Activated T-cell treated with anti-CD3 and anti-CD28 coated beads, Interleukin-2, amount 50 U/mL, for 4 hours (primary cell): Measurements from ENCODE around the gene MT1B. TPM values are rescaled to one million over a fixed set of nuclear protein-coding genes. Genes with fewer than 3 reads are reported as not detected.
"Not testable (repeated sequence)": the region's sequence is repeated elsewhere in the genome, so short reads cannot be mapped to it uniquely, and the experiment has no call there.

ENCODE experiments used
- ATAC-seq, 2 donors: fragments of 200-7000 bp; cut with Tn5 transposase; one replicate each; pipeline ENCODE4 v1.10.0; 2021
- DNase-seq: peaks from one replicate; pipeline ENCODE4 v3.0.0-alpha.2; 2020
- H3K27me3 Mint-ChIP-seq: one replicate; pipeline ENCODE4 v1.8.0; 2021; ENCODE audit warnings: low read depth, mixed read lengths
- H3K36me3 Mint-ChIP-seq: one replicate; pipeline ENCODE4 v1.8.0; 2022; ENCODE audit warnings: mixed read lengths; ENCODE audit not compliant: insufficient read depth
- H3K4me1 Mint-ChIP-seq: one replicate; pipeline ENCODE4 v1.8.0; 2021; ENCODE audit warnings: low read depth, mixed read lengths
- H3K4me3 Mint-ChIP-seq: one replicate; pipeline ENCODE4 v1.8.0; 2021; ENCODE audit warnings: mild to moderate bottlenecking, moderate library complexity, mixed read lengths
- H3K9me3 Mint-ChIP-seq: one replicate; pipeline ENCODE4 v1.8.0; 2021; ENCODE audit warnings: mixed read lengths
- total RNA-seq, 3 donors: library from RNA; stranded (reverse); gene quantifications; one replicate each; pipeline ENCODE4 v1.2.1, GENCODE V29; 2021

The MT1B gene
- total RNA-seq, 3 donors from 2014 or later: not detected

GRCh38 chr16:56611281-56611833 lies 40.3 kb upstream of the MT1B start:
- Mint-ChIP-seq H3K4me3 (peak overlapping the region; percentile 92), H3K36me3 (no peaks in the 10 kb centered on the region), H3K27me3 (no peaks in the 10 kb centered on the region), H3K4me1 (peaks cover 76% of the 10 kb centered on the region), H3K9me3 (no peaks in the 10 kb centered on the region)
- ATAC-seq (no peak), DNase-seq (no peak)

DNA sequence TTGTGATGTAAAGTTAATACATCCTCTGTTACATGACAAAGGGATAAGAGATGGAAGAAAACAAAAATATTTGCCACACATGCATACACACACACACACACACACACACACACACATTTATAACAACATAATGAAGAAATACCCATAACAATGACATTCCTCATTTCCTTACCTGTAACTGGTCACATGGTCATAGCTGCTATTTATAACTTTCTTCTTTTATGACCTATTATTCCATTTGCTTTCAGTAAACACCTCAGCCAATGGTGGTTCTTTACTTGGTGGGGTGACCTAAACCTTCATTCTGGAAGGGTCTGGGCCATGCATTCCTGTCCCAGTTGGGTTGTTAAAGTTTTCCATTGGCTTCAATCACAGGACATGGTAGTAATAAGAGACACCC lies 38.0 kb upstream of the MT1B start:
- H3K4me3 Mint-ChIP-seq: no peak overlapping the region
- peaks cover 69% of the 10 kb centered on the region for H3K4me1 Mint-ChIP-seq
- H3K9me3 Mint-ChIP-seq: no peaks in the 10 kb centered on the region
- DNase-seq: no peak
- H3K27me3 Mint-ChIP-seq: peaks cover 18% of the 10 kb centered on the region
- H3K36me3 Mint-ChIP-seq: no peaks in the 10 kb centered on the region
- no peak for ATAC-seq

- H3K27me3 Mint-ChIP-seq: peaks cover 21% of the 10 kb centered on the region
- H3K36me3 Mint-ChIP-seq: no peaks in the 10 kb centered on the region
- ATAC-seq (peak; percentile 74 to 80), DNase-seq (no peak)
- peak overlapping the region; percentile 38 for H3K4me3 Mint-ChIP-seq
- no peaks in the 10 kb centered on the region for H3K9me3 Mint-ChIP-seq
- H3K4me1 Mint-ChIP-seq: peaks cover 62% of the 10 kb centered on the region
Observed at GRCh38 chr16:56614549-56614991, 37.1 kb upstream of the MT1B start.

DNA sequence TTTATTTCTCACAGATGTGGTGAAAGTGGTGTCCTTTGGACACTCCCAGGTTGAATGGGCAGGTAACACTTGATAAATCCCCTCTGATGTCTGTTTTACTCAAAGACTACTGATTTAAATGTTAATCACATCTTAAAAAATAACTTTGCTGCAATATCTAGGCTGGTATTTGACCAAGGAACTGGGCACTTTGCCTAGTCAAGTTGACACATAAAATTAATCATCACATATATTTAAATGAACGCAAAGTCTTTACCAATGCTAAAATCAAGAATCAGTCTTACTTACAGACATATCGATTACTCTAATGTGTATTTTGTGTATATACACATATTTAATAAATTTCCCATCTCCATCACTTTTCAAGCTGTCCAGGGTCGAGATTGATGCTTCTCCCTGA lies 36.3 kb upstream of the MT1B start:
- Mint-ChIP-seq H3K9me3 (no peaks in the 10 kb centered on the region), H3K27me3 (peaks cover 21% of the 10 kb centered on the region), H3K4me3 (no peak overlapping the region), H3K4me1 (peaks cover 55% of the 10 kb centered on the region), H3K36me3 (no peaks in the 10 kb centered on the region)
- no peak for DNase-seq
- no peak for ATAC-seq

DNA sequence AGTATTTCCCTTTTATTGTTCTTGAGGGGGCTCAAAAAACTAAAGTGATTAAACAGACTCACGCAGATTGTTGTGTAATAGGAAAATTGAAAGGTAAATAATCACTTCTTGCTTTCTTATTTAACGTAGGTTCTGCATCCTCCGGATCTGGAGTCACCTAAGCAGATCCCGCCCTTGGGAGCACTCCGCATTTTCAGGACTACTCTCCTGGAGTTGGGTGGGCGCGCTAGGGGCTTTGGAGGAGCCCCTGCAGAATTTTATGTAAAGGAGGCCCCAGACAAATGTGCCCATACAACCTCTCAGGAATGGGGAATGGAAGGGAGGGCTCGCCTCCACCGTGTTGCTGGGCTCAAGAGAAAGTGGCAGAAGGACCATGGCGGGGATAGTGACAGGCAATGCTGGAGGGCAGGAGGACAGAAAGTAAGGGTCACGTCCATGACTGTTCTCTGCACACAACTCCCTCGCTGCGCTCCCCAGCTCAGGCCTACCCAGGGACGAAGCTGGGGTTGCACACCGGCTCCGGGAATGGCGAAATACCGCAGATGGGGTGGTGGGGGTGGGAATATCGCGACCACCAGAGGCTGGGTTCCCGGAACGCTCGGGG lies 35.0 kb upstream of the MT1B start:
- no peak overlapping the region for H3K4me3 Mint-ChIP-seq
- H3K36me3 Mint-ChIP-seq: no peaks in the 10 kb centered on the region
- DNase-seq (no peak), ATAC-seq (no peak)
- no peaks in the 10 kb centered on the region for H3K9me3 Mint-ChIP-seq
- H3K4me1 Mint-ChIP-seq: peaks cover 41% of the 10 kb centered on the region
- peaks cover 21% of the 10 kb centered on the region for H3K27me3 Mint-ChIP-seq

DNA sequence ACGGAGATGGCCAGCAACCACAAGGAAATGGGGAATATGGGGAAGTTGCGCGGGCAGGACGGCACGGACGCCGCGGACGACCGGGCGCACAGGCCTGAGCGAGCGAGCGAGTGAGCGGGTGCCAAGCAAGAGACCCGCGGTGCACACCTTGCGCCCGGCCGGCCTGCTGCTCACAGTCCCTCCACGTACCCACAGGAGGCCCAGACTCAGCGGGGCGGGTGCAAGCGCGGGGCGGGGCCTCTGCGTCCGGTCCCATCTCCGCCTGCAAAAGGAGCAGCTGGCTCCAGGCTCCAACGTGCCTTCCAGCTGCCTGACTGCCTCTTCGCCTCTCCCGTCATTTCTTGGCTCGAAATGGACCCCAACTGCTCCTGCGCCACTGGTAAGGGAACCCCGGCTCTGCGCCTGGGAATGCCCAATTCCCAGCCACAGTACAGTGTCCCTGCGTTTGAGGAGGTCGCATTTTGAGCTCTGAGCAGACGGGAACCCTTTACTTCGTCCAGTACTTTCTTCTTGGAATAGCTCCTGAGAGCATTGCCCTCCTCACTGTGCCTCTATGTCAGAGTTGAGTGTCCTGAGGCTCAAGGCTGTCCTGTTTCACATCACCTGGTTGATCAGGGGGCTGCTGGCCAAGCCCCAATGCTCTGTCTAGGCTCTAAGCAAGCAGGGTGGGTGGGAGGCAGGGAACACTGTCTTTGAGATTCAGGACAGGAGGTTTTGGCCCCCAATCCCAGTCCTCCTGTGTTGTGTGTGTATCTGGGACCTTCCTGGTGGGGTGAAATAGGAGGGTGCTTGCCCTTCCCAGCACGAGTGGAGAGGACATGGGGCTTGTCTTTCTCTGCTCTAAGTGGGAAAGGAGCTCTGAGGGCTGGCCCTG lies 34.2 kb upstream of the MT1B start:
- H3K4me1 Mint-ChIP-seq: peaks cover 36% of the 10 kb centered on the region
- peaks cover 21% of the 10 kb centered on the region for H3K27me3 Mint-ChIP-seq
- no peaks in the 10 kb centered on the region for H3K36me3 Mint-ChIP-seq
- no peaks in the 10 kb centered on the region for H3K9me3 Mint-ChIP-seq
- DNase-seq (no peak), ATAC-seq (peak; percentile 70 to 76)
- H3K4me3 Mint-ChIP-seq: peak overlapping the region; percentile 37

DNA sequence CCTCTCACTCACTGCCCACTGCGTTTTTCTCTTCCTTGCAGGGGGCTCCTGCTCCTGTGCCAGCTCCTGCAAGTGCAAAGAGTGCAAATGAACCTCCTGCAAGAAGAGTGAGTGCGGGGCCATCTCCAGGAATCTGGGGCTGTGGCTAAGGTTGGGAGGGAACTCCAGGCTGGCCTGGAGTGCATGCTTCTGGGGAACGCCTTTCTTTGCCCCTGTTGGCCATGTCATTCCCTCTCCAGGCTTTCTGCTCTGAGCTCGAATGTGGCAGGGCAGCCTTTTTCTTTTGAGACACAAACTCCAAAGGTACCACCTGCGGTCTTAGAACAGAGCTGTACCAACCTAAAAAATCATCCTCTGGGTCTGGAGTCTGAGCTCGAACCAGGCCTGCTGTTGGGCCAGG lies 33.5 kb upstream of the MT1B start:
- Mint-ChIP-seq H3K9me3 (no peaks in the 10 kb centered on the region), H3K4me3 (no peak overlapping the region), H3K36me3 (no peaks in the 10 kb centered on the region), H3K4me1 (peaks cover 32% of the 10 kb centered on the region), H3K27me3 (peaks cover 21% of the 10 kb centered on the region)
- ATAC-seq (no peak), DNase-seq (no peak)

- no peak for DNase-seq
- H3K27me3 Mint-ChIP-seq: peaks cover 27% of the 10 kb centered on the region
- no peaks in the 10 kb centered on the region for H3K9me3 Mint-ChIP-seq
- ATAC-seq: no peak
- H3K4me3 Mint-ChIP-seq: no peak overlapping the region
- H3K4me1 Mint-ChIP-seq: peaks cover 16% of the 10 kb centered on the region
- H3K36me3 Mint-ChIP-seq: no peaks in the 10 kb centered on the region
Observed at GRCh38 chr16:56620339-56620897, 31.3 kb upstream of the MT1B start.

- H3K4me3 Mint-ChIP-seq, ATAC-seq, DNase-seq, H3K9me3 Mint-ChIP-seq, H3K36me3 Mint-ChIP-seq: not testable (repeated sequence)
- peaks cover 17% of the 10 kb centered on the region for H3K4me1 Mint-ChIP-seq
- H3K27me3 Mint-ChIP-seq: peaks cover 29% of the 10 kb centered on the region
Observed at GRCh38 chr16:56621665-56622445, 29.8 kb upstream of the MT1B start.

- H3K27me3 Mint-ChIP-seq: peaks cover 24% of the 10 kb centered on the region
- H3K4me3 Mint-ChIP-seq, DNase-seq, H3K9me3 Mint-ChIP-seq, H3K4me1 Mint-ChIP-seq, ATAC-seq, H3K36me3 Mint-ChIP-seq: not testable (repeated sequence)
Observed at GRCh38 chr16:56623184-56623583, 28.5 kb upstream of the MT1B start.

DNA sequence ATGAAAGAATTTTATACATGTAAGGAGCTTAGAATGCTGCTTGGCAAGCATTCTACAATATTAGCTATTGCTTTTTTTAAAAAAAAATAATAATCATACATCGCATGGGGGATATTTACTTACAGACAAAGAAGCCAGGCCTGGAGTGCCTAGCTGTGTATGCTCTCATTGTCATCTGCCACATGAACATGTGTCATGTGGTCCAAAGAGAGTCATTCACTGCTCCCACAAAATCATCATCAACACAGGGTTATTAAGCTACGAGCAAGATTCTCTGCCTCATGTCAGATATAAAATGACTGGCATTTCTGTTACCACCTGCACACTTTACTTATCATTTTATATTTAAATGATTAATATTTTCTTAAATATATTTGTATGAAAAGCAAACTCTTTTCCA lies 28.0 kb upstream of the MT1B start:
- Mint-ChIP-seq H3K9me3 (no peaks in the 10 kb centered on the region), H3K36me3 (no peaks in the 10 kb centered on the region), H3K4me3 (no peak overlapping the region), H3K4me1 (peaks cover 9% of the 10 kb centered on the region), H3K27me3 (peaks cover 22% of the 10 kb centered on the region)
- no peak for ATAC-seq
- no peak for DNase-seq

DNA sequence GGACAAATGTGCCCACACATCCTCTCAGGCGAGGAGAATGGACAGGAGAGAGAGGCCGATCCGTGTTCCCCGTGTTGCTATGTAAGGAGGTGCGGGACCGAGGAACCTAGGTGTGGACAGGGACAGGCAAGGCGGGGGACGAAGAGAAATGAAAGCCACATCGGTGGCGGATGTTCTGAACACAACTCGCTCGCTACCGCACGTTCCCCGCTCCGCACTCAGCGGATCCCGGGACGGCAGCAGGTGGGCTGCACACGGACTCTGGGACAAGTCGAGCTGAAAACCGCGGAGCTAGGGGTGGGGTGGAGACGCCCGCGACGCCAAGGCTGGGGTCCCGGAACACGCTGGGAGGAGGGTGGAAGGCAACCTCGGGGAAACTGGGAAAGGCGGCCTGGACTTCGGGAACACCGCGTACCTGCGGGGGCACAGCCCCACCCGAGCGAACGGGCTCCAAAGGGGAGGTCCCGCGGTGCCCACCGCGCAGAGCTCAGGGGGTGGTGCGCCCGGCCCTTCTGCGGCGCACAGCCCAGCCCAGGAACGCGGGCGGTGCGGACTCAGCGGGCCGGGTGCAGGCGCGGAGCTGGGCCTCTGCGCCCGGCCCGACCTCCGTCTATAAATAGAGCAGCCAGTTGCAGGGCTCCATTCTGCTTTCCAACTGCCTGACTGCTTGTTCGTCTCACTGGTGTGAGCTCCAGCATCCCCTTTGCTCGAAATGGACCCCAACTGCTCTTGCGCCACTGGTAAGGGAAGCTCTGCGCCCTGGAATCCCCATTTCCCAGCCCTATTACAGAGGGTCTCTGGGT lies 26.3 kb upstream of the MT1B start, which contains the start of gene MT1E:
TSS of gene MT1E (plus strand) at position 642 of the 803 bp plus-strand sequence. CDS start at position 713, 71 bp downstream.
- H3K4me3 Mint-ChIP-seq: peak within 1 kb of the TSS; percentile 85
- DNase-seq (no peak), ATAC-seq (peak; percentile 99)
- H3K9me3 Mint-ChIP-seq: no peaks in the 10 kb centered on the region
- peaks cover 9% of the 10 kb centered on the region for H3K4me1 Mint-ChIP-seq
- H3K36me3 Mint-ChIP-seq: no peaks in the 10 kb centered on the region
- H3K27me3 Mint-ChIP-seq: peaks cover 21% of the 10 kb centered on the region

DNA sequence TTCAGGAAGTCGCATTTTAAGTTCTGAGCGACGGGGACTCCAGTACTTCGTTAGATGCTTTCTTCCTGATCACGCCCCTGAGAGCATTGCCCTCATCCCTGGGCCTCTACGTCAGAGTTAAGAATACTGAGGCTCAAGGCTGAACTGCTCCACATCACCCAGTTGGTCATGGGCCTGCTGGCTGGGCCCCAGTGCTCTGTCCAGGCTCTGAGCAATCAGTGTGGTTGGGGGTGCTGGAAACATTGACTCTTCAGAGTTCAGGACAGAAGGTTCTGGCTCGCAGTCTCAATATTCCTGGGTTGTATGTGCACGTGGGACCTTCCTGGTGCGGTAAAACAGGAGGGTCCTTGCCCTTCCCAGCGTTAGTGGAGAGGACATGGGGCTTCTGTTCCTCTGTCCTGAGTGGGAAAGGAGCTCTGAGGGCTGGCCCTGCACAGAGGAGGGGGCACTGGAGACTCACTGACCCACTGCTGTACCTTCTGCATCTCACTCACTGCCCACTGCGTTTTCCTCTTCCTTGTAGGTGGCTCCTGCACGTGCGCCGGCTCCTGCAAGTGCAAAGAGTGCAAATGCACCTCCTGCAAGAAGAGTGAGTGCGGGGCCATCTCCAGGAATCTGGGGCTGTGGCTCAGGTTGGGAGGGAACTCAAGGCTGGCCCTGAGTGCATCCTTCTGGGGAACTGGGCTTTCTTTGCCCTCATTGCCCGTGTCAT lies 25.6 kb upstream of the MT1B start:
- peak; percentile 7 to 19 for ATAC-seq
- H3K27me3 Mint-ChIP-seq: peaks cover 26% of the 10 kb centered on the region
- DNase-seq: no peak
- H3K4me1 Mint-ChIP-seq: peaks cover 9% of the 10 kb centered on the region
- no peaks in the 10 kb centered on the region for H3K9me3 Mint-ChIP-seq
- no peaks in the 10 kb centered on the region for H3K36me3 Mint-ChIP-seq
- H3K4me3 Mint-ChIP-seq: peak overlapping the region; percentile 85
